Measurements from ENCODE around the gene SUSD1.

SUSD1 gene

GRCh38 chr9:112032743-112033142, 142.4 kb downstream of the SUSD1 start (continued):
- TF ChIP-seq ZBTB26 (tag by site-specific recombination; optimal IDR thresholded peaks at IDR 0.05) (no peak), ZNF248 (tag by site-specific recombination; IDR thresholded peaks at IDR 0.05) (no peak), ZNF362 (tag by site-specific recombination; IDR thresholded peaks at IDR 0.05) (no peak), ZNF514 (tag by site-specific recombination; IDR thresholded peaks at IDR 0.05) (no peak), ZNF830 (tag by site-specific recombination; IDR thresholded peaks at IDR 0.05; ENCODE audit: low read depth) (no peak), ZBTB17 (tag by site-specific recombination; IDR thresholded peaks at IDR 0.05) (no peak), HOXD13 (CRISPR knock-in tag; IDR thresholded peaks at IDR 0.05; ENCODE audit: borderline replicate concordance) (no peak), MZF1 (tag by site-specific recombination; IDR thresholded peaks at IDR 0.05; ENCODE audit: borderline replicate concordance) (no peak), TRIM28 (IDR thresholded peaks at IDR 0.05; ENCODE audit: borderline replicate concordance, low read length) (no peak), ZNF221 (tag by site-specific recombination; IDR thresholded peaks at IDR 0.05; ENCODE audit: borderline replicate concordance) (no peak), ZNF670 (tag by site-specific recombination; IDR thresholded peaks at IDR 0.05; ENCODE audit: low read depth) (no peak)

- Histone ChIP-seq H3K9me3 (ENCODE audit: control insufficient read depth, insufficient read depth, low read depth, low read length) (no peaks in the 10 kb centered on the region), H3K4me3 (ENCODE audit: low read depth, low read length) (no peak overlapping the region), H3K36me3 (ENCODE audit: control insufficient read depth in 2 of 2, insufficient read depth in 1 of 2, low read length in 2 of 2) (no peaks in the 10 kb centered on the region; a peak in 1 of 3 replicates), H3K27ac (ENCODE audit: extremely low read depth, low read depth, low read length) (no peak overlapping the region), H3K4me1 (ENCODE audit: control insufficient read depth, insufficient read depth, low read length) (peaks cover 5% of the 10 kb centered on the region; the same call in 1 of the 2 replicates)
- TF ChIP-seq ZNF157 (tag by site-specific recombination; IDR thresholded peaks at IDR 0.05) (no peak), ZNF510 (tag by site-specific recombination; IDR thresholded peaks at IDR 0.05; ENCODE audit: insufficient replicate concordance) (no peak), ZNF391 (tag by site-specific recombination; IDR thresholded peaks at IDR 0.05; ENCODE audit: borderline replicate concordance, low read depth) (no peak), ZNF37A (tag by site-specific recombination; IDR thresholded peaks at IDR 0.05) (no peak), ZNF433 (tag by site-specific recombination; IDR thresholded peaks at IDR 0.05; ENCODE audit: low read depth) (no peak), PRDM1 (tag by site-specific recombination; IDR thresholded peaks at IDR 0.05) (no peak), ZNF324 (tag by site-specific recombination; IDR thresholded peaks at IDR 0.05) (no peak), PBX3 (CRISPR knock-in tag; IDR thresholded peaks at IDR 0.05) (no peak), ZNF184 (tag by site-specific recombination; IDR thresholded peaks at IDR 0.05) (no peak), ZNF777 (tag by site-specific recombination; IDR thresholded peaks at IDR 0.05; ENCODE audit: borderline replicate concordance) (no peak), GLI4 (tag by site-specific recombination; IDR thresholded peaks at IDR 0.05) (no peak), ZFHX2 (tag by site-specific recombination; conservative IDR thresholded peaks at IDR 0.05) (no peak), ZNF529 (tag by site-specific recombination; IDR thresholded peaks at IDR 0.05; ENCODE audit: insufficient replicate concordance) (no peak), GLIS2 (tag by site-specific recombination; IDR thresholded peaks at IDR 0.05) (no peak), ZNF843 (tag by site-specific recombination; IDR thresholded peaks at IDR 0.05) (no peak), ZNF558 (tag by site-specific recombination; IDR thresholded peaks at IDR 0.05) (no peak), CTCF (tag by site-specific recombination; IDR thresholded peaks at IDR 0.05) (no peak), ZSCAN16 (tag by site-specific recombination; IDR thresholded peaks at IDR 0.05) (no peak), ZNF747 (tag by site-specific recombination; IDR thresholded peaks at IDR 0.05) (no peak), ZNF629 (tag by site-specific recombination; IDR thresholded peaks at IDR 0.05) (no peak)
- POLR2A ChIA-PET, result no interaction called here
- CTCF ChIA-PET, result no interaction called here
Measured at GRCh38 chr9:112032009-112032408, 143.1 kb downstream of the SUSD1 start.

Data from HEK293 (cell line).